Measurements from ENCODE around the gene ITGA1. TPM values are rescaled to one million over a fixed set of nuclear protein-coding genes. Genes with fewer than 3 reads are reported as not detected.

Gene ITGA1
- total and polyA plus RNA-seq, 9 donors = 4.9 to 41.2 (median 14.7) TPM

DNA sequence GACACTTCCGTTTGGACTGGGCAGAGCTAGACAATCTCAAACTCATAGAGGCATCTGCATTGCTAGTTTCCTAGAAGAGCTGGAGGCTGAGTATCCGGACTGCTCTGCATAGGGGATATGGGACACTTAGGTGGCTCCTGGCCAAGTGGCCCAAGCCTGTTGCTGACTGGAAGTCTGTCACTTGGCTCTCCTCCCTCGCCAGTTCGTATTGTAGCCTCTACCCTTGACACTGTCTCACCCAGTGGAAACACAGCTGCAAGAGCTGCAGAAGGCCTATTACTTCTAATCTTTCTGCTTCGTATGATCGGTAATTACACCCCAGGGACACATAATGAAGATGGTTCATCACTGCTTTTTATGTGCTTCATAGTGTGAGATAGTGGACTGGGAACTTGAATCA lies 34.7 kb downstream of the ITGA1 start:
- H3K36me3 ChIP-seq = no peaks in the 10 kb centered on the region
- intact Hi-C loops (cut with DNase I) = no loop called here
- DNase-seq = peak in 4 of 5 donors; percentile 26 to 64 (median 50)
- H3K9me3 ChIP-seq = no peaks in the 10 kb centered on the region
- no peaks in the 10 kb centered on the region for H3K27me3 ChIP-seq
- WGBS, 3 donors = 40 to 52% (median 44%) methylated on average over 6 of the region's 6 CpGs
- no peak for TF ChIP-seq POLR2A (IDR thresholded peaks at IDR 0.05)
- TF ChIP-seq EP300 (IDR thresholded peaks at IDR 0.05) = no peak
- H3K4me3 ChIP-seq = no peak overlapping the region
- no peak overlapping the region for H3K27ac ChIP-seq
- H3K4me1 ChIP-seq (ENCODE audit: insufficient read depth) = peaks cover 3% of the 10 kb centered on the region

DNA sequence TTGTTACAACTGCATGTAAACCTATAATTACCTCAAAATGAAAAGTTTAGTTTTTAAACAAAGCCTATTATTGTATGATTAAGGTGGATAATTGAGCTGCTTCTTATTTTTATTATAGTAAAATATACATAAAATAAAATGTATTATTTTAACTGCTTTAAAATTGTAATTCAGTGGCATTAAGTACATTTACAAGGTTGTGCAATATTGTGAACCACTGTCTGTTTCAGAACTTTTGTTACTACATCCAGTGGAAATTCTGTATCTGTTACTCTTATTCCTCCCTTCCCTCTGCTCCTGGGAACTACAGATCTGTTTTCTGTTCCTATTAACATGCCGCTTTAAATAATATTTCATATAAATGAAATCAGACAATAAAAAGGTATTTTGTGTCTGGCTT lies 37.1 kb downstream of the ITGA1 start:
- DNase-seq = no peak
- Histone ChIP-seq H3K27ac (no peak overlapping the region), H3K9me3 (no peaks in the 10 kb centered on the region), H3K4me3 (no peak overlapping the region), H3K4me1 (ENCODE audit: insufficient read depth) (peaks cover 3% of the 10 kb centered on the region), H3K27me3 (no peaks in the 10 kb centered on the region), H3K36me3 (no peaks in the 10 kb centered on the region)
- intact Hi-C loops (cut with DNase I) = no loop called here
- TF ChIP-seq, protein P1, sequence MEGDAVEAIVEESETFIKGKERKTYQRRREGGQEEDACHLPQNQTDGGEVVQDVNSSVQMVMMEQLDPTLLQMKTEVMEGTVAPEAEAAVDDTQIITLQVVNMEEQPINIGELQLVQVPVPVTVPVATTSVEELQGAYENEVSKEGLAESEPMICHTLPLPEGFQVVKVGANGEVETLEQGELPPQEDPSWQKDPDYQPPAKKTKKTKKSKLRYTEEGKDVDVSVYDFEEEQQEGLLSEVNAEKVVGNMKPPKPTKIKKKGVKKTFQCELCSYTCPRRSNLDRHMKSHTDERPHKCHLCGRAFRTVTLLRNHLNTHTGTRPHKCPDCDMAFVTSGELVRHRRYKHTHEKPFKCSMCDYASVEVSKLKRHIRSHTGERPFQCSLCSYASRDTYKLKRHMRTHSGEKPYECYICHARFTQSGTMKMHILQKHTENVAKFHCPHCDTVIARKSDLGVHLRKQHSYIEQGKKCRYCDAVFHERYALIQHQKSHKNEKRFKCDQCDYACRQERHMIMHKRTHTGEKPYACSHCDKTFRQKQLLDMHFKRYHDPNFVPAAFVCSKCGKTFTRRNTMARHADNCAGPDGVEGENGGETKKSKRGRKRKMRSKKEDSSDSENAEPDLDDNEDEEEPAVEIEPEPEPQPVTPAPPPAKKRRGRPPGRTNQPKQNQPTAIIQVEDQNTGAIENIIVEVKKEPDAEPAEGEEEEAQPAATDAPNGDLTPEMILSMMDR (IDR thresholded peaks at IDR 0.05) = no peak
- TF ChIP-seq POLR2A (IDR thresholded peaks at IDR 0.05) (no peak), EP300 (IDR thresholded peaks at IDR 0.05) (no peak)
- WGBS, 3 donors = 98 to 99% (median 98%) methylated on average over 1 of the region's 1 CpG

DNA sequence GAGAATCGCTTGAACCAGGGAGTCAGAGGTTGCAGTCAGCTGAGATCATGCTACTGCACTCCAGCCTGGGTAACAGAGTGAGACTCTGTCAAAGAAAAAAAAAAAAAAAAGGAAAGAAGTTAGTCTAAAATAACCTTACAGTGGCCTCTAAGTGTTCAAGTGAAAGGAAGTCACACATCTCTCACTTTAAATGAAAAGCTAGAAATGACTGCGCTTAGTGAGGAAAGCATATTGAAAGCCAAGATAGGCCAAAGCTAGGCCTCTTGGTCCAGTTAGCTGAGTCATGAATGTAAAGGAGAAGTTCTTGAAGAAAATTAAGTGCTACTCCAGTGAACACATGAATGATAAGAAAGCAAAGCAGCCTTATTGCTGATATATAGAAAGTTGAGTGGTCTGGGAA lies 38.1 kb downstream of the ITGA1 start:
- TF ChIP-seq EP300 (IDR thresholded peaks at IDR 0.05) = no peak
- TF ChIP-seq POLR2A (IDR thresholded peaks at IDR 0.05) = no peak
- TF ChIP-seq, protein P1 (IDR thresholded peaks at IDR 0.05) = no peak
- Histone ChIP-seq H3K27me3 (no peaks in the 10 kb centered on the region), H3K4me3 (no peak overlapping the region), H3K27ac (no peak overlapping the region), H3K4me1 (ENCODE audit: insufficient read depth) (peaks cover 3% of the 10 kb centered on the region), H3K36me3 (no peaks in the 10 kb centered on the region), H3K9me3 (no peaks in the 10 kb centered on the region)
- WGBS, 3 donors = 95 to 99% (median 96%) methylated on average over 2 of the region's 2 CpGs
- intact Hi-C loops (cut with DNase I) = no loop called here
- no peak for DNase-seq

DNA sequence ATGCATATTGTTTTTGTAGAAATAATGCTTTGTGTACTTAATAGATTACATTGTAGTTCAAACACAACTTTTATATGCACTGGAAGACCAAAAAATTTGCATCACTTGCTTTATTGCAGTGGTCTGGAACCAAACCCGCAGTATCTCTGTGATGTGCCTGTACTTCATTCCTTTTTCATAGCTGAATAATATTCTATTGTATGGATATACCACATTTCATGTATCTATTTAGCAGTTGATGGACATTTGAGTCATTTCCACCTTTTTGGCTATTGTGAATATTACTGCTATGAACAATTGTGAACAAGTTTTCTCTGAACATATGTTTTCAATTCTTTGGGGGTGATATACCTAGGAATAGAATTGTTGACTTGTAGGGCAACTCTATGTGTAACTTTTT lies 40.1 kb downstream of the ITGA1 start:
- no peak for DNase-seq
- Histone ChIP-seq H3K9me3 (no peaks in the 10 kb centered on the region), H3K36me3 (no peaks in the 10 kb centered on the region), H3K4me1 (ENCODE audit: insufficient read depth) (no peaks in the 10 kb centered on the region), H3K27ac (no peak overlapping the region), H3K27me3 (no peaks in the 10 kb centered on the region), H3K4me3 (no peak overlapping the region)
- 96 to 100% (median 97%) methylated on average over 1 of the region's 1 CpG for WGBS, 3 donors
- TF ChIP-seq POLR2A (IDR thresholded peaks at IDR 0.05) = no peak
- no peak for TF ChIP-seq EP300 (IDR thresholded peaks at IDR 0.05)
- TF ChIP-seq, protein P1 (IDR thresholded peaks at IDR 0.05) = no peak
- intact Hi-C loops (cut with DNase I) = no loop called here

DNA sequence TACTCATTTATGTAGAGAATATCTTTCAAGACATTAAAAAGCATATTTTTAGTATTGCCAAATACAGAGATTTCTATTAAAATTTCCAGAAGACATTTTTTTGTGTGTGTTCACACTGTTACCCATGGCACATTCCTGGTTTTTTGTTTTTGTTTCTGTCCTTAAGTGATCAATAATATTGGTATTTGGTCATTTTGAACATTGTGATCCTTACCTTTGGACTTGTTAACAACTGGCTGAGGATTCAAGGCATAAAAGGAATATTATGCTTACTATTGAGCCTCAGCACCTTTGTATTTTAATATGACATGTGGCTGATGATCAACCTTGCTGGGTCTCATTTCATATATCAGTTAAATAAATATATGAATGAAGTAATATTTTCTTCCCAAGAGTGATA lies 41.9 kb downstream of the ITGA1 start:
- H3K36me3 ChIP-seq = no peaks in the 10 kb centered on the region
- H3K27me3 ChIP-seq = no peaks in the 10 kb centered on the region
- no peak overlapping the region for H3K4me3 ChIP-seq
- no peak for DNase-seq
- no peaks in the 10 kb centered on the region for H3K9me3 ChIP-seq
- intact Hi-C loops (cut with DNase I) = no loop called here
- no peaks in the 10 kb centered on the region for H3K4me1 ChIP-seq (ENCODE audit: insufficient read depth)
- TF ChIP-seq, protein P1 (IDR thresholded peaks at IDR 0.05) = no peak
- TF ChIP-seq EP300 (IDR thresholded peaks at IDR 0.05) = no peak
- no peak for TF ChIP-seq POLR2A (IDR thresholded peaks at IDR 0.05)
- H3K27ac ChIP-seq = no peak overlapping the region
